Measurements from ENCODE around the gene CIITA. TPM values are rescaled to one million over a fixed set of nuclear protein-coding genes. Genes with fewer than 3 reads are reported as not detected.

Gene CIITA
- total RNA-seq, 4 donors from 2014 or later = 1.2 to 26.9 (median 13.9) TPM

GRCh38 chr16:10919003-10919351 is 42.0 kb downstream of the CIITA start:
- Histone ChIP-seq H3K9me3 (no peaks in the 10 kb centered on the region), H3K27ac (no peak overlapping the region), H3K4me3 (no peak overlapping the region), H3K4me1 (peaks cover 0 to 16% (median 5%) of the 10 kb centered on the region in 4 donors), H3K36me3 (no peaks in the 10 kb centered on the region), H3K27me3 (no peaks in the 10 kb centered on the region)
- WGBS, 2 donors (ENCODE audit: low coverage in 1 of 2) = 62% methylated on average over 7 of the region's 7 CpGs; no CpG with 5 or more reads in 1 of the 2 donors
- in situ Hi-C loops (cut with MboI; ENCODE audit: low pct_ligation_motif_present in 1 of 4, low pct_unique_long_range_greater_than_20kb in 1 of 4, low sequenced_read_pairs in 3 of 4) (loop anchor here in 3 of 4 donors (10.0 to 25.0 kb wide), 5 partner anchors 157 to 407 kb away; no protein-coding TSS in a partner anchor), intact Hi-C loops (cut with DNase I; ENCODE audit: low total_unique reads) (loop anchor here (10.0 kb wide), 2 partner anchors 174 to 394 kb away; partner anchors contain the start of gene NUBP1)
- no peak for DNase-seq
- TF ChIP-seq EP300 (IDR thresholded peaks at IDR 0.05; ENCODE audit: low read depth) (no peak), POLR2A (IDR thresholded peaks at IDR 0.05) (no peak), POLR2AphosphoS5 (IDR thresholded peaks at IDR 0.05) (no peak)
- TF ChIP-seq, protein P1, sequence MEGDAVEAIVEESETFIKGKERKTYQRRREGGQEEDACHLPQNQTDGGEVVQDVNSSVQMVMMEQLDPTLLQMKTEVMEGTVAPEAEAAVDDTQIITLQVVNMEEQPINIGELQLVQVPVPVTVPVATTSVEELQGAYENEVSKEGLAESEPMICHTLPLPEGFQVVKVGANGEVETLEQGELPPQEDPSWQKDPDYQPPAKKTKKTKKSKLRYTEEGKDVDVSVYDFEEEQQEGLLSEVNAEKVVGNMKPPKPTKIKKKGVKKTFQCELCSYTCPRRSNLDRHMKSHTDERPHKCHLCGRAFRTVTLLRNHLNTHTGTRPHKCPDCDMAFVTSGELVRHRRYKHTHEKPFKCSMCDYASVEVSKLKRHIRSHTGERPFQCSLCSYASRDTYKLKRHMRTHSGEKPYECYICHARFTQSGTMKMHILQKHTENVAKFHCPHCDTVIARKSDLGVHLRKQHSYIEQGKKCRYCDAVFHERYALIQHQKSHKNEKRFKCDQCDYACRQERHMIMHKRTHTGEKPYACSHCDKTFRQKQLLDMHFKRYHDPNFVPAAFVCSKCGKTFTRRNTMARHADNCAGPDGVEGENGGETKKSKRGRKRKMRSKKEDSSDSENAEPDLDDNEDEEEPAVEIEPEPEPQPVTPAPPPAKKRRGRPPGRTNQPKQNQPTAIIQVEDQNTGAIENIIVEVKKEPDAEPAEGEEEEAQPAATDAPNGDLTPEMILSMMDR (IDR thresholded peaks at IDR 0.05) = peak in 1 of 5 experiments; percentile 25

GRCh38 chr16:10920726-10921427 is 43.9 kb downstream of the CIITA start:
- DNase-seq = no peak
- TF ChIP-seq POLR2A (IDR thresholded peaks at IDR 0.05) = no peak
- TF ChIP-seq EP300 (IDR thresholded peaks at IDR 0.05; ENCODE audit: low read depth) = no peak
- TF ChIP-seq POLR2AphosphoS5 (IDR thresholded peaks at IDR 0.05) = no peak
- TF ChIP-seq, protein P1 (IDR thresholded peaks at IDR 0.05) = no peak
- intact Hi-C loops (cut with DNase I; ENCODE audit: low total_unique reads) (loop anchor here (10.0 kb wide), 1 partner anchor 96 kb away; no protein-coding TSS in a partner anchor), in situ Hi-C loops (cut with MboI; ENCODE audit: low pct_ligation_motif_present in 1 of 4, low pct_unique_long_range_greater_than_20kb in 1 of 4, low sequenced_read_pairs in 3 of 4) (loop anchor here in 3 of 4 donors (10.0 to 25.0 kb wide), 4 partner anchors 159 to 409 kb away; partner anchors contain the start of gene NUBP1 (in 1 of the 3))
- H3K4me1 ChIP-seq = peaks cover 0 to 16% (median 5%) of the 10 kb centered on the region in 4 donors
- H3K36me3 ChIP-seq = peaks cover 0 to 11% (median 0%) of the 10 kb centered on the region in 4 donors
- no peaks in the 10 kb centered on the region for H3K27me3 ChIP-seq
- no peak overlapping the region for H3K27ac ChIP-seq
- 84 to 96% methylated on average over 3 to 15 of the region's 15 CpGs for WGBS, 2 donors (ENCODE audit: low coverage in 1 of 2)
- no peaks in the 10 kb centered on the region for H3K9me3 ChIP-seq
- no peak overlapping the region for H3K4me3 ChIP-seq

GRCh38 chr16:10921536-10922327 is 44.7 kb downstream of the CIITA start:
- Histone ChIP-seq H3K27ac (peak overlapping the region in 1 of 4 donors; percentile 48), H3K27me3 (no peaks in the 10 kb centered on the region), H3K9me3 (no peaks in the 10 kb centered on the region), H3K4me1 (peaks cover 0 to 16% (median 5%) of the 10 kb centered on the region in 4 donors), H3K4me3 (no peak overlapping the region), H3K36me3 (peaks cover 0 to 11% (median 0%) of the 10 kb centered on the region in 4 donors)
- TF ChIP-seq, protein P1 (IDR thresholded peaks at IDR 0.05) = no peak
- peak in 1 of 3 donors; percentile 8 for TF ChIP-seq POLR2AphosphoS5 (IDR thresholded peaks at IDR 0.05)
- 90 to 100% methylated on average over 1 to 10 of the region's 10 CpGs for WGBS, 2 donors (ENCODE audit: low coverage in 1 of 2)
- no peak for DNase-seq
- in situ Hi-C loops (cut with MboI; ENCODE audit: low pct_ligation_motif_present in 1 of 4, low pct_unique_long_range_greater_than_20kb in 1 of 4, low sequenced_read_pairs in 3 of 4) = loop anchor here in 3 of 4 donors (10.0 to 25.0 kb wide), 4 partner anchors 159 to 409 kb away; partner anchors contain the start of gene NUBP1 (in 1 of the 3)
- intact Hi-C loops (cut with DNase I; ENCODE audit: low total_unique reads) = loop anchor here (10.0 kb wide), 1 partner anchor 97 kb away; no protein-coding TSS in a partner anchor

All from transverse colon (tissue), 4 donors.